GM08714 (cell line): ENCODE measurements around the gene MTERF1.

Experiments
- H3K4me3 ChIP-seq: fragments of 200-500 bp; sonication (Bioruptor generic); 2 replicates; pipeline ENCODE4 v1.5.1; 2014; ENCODE audit warnings: mild to moderate bottlenecking, low read length, inconsistent platforms
- ZNF274 ChIP-seq: IDR thresholded peaks from 2 replicates; pipeline ENCODE4 v1.6.1; 2012; ENCODE audit warnings: mild to moderate bottlenecking, low read depth, low read length

MTERF1 gene

DNA sequence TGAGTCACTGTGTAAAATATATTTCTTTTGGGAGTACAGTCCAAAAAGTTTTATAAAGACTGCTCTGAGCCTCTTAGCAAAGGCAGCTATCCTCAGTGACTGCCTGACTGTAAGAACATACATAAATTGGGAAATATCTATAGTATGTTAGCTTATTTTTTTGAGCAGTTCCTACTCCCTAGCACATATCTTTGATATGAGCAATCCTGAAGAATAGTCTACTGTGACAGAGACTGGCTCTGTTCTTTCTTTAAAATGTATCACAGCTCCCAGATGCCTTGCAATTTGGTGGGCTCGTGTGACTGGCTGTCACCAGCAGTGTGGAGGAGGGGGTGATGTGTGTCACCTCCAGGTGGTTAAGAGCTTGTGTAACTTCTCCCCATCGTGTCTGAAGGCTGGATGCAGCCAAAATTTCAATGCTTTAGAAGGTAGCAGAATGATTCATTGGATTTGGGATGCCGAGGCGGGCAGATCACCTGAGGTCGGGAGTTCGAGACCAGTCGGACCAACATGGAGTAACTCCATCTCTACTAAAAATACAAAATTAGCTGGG, 47.9 kb downstream of the MTERF1 start:
- TF ChIP-seq ZNF274 = no peak
- no peak overlapping the region for H3K4me3 ChIP-seq

DNA sequence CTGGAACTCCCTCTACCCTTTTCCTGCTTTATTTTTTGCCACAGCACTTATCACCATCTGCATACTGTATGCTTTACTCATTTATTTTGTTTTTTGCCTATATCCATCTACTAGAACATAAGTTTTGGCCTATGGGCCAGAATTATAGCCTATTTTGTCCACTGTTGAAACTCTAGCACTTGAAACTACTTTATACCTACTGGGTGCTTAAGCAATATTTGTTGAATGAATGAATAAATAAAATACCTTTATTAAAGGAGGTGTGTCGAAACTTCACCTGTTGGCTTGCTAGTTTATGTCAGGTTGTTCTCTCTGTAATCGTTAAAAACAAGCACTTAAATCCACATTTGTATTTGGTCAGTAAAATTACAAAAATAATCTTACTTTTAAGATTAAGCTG, 53.3 kb downstream of the MTERF1 start:
- H3K4me3 ChIP-seq = no peak overlapping the region
- TF ChIP-seq ZNF274 = no peak

DNA sequence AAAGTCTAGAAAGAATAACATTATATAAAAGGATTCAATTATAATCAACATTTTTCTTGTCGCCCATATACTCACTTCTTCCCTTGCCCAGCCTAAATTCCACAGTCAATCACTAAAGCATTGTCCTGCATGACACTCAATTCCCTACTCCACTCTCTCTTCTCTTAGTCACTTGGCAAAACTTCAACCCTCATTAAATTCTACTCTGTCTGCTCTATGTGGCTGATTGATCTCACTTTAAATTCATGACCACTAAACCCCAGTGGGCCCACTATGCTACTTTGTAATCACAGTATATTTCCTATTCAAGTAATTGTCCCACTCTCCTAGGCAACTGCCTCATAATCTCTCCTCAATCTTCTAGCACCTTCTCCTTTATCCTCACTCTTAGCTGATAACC, 54.1 kb downstream of the MTERF1 start:
- TF ChIP-seq ZNF274 = no peak
- H3K4me3 ChIP-seq = no peak overlapping the region

DNA sequence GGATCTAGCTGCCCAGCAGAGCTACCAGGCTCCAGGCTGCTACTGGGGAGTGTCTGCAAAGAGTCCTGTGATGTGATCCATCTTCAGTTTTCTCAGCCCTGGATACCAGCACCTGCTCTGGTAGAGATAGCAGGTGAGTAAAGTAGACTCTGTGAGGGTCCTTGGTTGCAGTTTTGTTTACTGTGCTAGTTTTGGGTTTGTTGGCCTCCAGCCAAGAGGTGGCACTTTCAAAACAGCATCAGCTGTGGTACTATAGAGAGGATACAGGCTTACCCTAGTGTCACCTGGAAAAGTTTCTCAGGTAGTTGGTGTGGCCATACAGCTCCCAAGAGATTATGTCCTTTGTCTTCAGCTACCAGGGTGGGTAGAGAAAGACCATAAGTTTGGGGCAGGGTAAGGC, 56.3 kb downstream of the MTERF1 start:
- no peak for TF ChIP-seq ZNF274
- no peak overlapping the region for H3K4me3 ChIP-seq
